Hematopoietic multipotent progenitor cell treated with erythropoietin and hydrocortisone succinate and interleukin-3 and kit ligand, for 4 days (in vitro differentiated cells): ENCODE measurements around the gene NR5A2.

Source experiments
- DNase-seq: peaks from one replicate; pipeline ENCODE4 v3.0.0-alpha.2; 2015

The NR5A2 gene

DNA sequence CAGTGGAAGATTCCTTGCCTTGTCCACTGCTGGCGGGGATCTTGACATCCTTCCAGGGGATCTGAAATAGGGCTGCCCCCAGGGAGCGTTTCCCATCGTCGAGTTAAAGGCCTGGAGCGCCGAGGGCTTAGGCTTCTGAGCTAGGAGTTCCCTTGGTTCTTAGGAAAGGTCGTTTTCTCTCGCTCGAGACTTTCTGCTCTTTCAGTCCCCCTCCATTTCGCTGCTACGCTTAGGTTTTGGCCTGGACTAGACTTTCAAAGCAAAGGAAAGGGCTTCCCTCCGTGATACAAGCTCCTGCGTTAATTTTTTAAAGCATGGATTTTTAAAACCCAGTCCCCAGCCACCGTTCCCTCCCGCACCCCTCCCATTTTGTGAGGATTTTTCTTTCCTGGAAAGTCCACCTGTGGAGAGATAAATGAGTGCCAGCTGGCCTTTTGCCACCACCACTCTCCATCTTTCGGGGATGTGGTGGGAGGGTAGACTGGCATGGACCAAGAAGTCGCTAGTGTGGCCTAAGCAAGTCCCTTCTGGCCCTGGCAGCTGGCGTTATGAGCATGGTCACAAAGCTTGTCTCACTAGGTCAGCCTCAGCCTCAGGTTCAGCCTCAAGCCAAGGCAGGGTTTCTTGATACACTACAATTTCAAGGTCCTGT lies 9.2 kb downstream of the NR5A2 start:
- no peak for DNase-seq

DNA sequence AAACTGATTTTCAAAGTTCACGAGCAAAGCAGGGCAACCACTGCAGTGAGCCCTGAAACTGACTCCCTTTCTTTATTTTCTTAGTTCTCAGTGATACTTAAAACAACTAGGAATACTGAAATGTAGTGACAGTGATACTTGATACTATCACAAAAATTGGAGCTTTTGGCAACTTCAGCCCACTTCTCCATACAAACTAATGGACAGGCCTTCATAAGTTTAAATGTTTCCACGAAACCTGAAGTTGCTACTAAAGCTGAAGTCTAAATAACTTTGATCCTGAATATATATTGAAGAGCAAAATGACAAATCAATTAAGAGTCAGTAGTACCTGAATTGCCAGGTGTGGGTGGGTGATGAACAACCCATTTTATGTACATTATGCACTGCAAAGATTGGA lies 10.0 kb downstream of the NR5A2 start:
- DNase-seq = no peak

DNA sequence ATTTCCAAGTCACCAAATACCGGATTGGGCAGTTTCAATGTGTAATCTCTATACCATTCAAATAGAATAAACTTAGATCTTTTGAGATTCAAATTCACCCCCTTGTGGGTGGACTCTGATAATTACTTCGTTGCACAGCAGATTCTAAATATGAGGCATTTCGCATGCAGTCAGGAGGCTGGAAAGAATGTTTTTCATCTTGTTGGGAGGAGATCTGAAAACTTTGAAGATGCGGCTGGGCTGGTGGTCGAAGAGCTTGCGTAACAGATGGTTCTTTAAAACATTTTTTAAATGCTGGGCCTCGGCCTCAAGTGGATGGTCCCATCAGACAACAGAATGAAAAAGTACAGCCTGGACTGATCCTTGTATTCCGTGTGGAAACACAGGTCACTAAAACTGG lies 10.4 kb downstream of the NR5A2 start:
- DNase-seq = peak; percentile 18

DNA sequence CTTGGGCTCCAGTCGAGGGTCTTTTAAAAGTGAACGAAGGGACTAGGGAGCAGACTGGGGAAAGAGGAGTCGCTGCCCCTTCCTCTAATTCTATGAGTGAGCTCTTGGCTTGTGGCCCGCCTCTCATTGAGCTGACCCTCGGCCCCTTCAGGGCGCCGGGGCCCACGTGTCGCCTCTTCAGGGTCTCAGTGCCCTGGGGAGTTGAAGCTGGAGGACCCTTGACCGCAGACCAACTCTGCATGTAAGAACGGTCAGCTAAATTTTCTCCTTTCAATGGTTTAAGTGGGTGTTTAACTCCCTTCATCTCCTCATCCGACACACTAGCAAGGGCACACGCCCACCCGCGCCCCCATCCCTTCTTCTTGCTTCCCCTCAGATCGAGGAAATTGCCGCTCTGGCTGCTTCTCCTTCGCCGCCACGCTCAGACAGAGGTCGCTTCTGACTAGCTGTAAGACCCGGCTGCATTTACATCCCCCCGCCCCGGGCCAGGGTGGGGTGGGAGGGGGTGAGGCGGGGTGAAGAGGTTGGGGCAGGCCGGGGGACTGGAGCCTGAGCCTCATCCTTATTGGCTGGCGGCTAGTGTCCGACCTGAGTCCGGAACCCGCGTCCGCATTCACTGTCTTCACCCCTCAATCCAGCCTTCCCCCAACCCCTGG lies 10.9 kb downstream of the NR5A2 start:
- peak; percentile 35 for DNase-seq

DNA sequence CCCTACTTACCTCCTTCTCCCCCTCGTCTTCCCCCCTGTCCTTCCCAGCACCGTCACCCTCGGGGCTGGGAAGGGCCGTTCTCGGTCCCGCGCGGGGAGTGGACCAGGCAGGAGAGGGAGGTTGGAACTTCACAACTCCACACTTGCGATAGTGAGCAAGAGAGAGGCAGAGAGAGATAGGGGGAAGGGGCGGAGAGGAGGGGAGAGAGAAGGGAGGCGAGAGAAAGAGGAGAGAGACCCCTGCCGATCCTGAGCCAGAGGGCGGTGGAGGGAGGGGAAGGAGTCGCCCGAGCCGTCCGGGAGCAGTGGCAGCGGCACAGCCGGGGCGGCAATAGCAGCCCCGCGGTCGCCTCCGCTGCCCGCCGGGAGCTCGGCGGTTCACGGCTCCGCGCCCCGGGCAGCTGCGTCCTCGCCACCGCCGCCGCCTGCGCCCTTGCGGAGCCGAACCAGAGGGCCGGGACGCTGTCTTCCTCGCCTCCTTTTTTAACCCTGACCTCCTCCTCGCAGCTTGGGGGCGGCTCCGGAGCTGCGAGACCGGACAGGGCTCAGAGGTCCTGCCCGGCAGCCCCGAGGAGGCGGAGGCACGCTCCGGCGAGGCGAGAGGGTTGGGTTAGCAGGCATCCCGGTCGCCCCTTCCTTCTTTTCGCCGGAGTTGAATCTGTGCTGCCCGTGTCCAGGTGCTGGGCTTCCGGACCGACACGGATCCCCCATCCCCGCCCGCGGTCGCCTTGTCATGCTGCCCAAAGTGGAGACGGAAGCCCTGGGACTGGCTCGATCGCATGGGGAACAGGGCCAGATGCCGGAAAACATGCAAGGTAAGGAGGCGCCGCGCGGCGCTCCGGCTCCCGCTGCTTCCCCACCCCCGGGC lies 11.7 kb downstream of the NR5A2 start:
- DNase-seq = peak; percentile 63

DNA sequence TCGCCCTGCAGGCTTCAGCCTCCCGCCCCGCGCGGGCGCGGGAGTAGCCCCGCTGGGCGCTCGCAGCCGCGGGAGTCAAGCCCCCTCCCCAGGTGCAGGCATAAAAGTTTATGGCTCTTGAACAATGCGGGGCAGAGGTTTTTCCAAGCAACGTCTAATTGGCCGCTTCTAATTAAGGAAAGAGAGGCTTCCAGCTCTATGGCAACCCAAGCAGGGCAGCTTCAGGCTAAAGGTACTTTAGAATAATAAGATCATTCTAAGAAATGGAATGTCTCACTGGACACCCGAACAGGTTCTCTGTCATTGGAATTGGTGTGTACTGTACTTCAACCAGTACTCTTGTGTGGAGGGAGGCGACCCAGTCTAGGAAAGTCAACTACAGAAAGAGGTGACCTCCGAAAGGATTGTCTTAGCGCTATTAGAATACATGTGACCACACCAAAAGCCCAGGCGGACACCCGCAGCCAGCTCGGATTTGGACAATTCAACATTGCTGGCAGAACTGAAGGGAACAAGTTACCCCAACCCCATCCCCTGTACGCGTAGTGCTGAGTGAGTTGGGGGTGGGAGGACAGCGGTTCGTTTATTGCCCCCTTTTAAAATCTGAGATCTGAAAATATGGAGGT lies 12.5 kb downstream of the NR5A2 start:
- DNase-seq = no peak

DNA sequence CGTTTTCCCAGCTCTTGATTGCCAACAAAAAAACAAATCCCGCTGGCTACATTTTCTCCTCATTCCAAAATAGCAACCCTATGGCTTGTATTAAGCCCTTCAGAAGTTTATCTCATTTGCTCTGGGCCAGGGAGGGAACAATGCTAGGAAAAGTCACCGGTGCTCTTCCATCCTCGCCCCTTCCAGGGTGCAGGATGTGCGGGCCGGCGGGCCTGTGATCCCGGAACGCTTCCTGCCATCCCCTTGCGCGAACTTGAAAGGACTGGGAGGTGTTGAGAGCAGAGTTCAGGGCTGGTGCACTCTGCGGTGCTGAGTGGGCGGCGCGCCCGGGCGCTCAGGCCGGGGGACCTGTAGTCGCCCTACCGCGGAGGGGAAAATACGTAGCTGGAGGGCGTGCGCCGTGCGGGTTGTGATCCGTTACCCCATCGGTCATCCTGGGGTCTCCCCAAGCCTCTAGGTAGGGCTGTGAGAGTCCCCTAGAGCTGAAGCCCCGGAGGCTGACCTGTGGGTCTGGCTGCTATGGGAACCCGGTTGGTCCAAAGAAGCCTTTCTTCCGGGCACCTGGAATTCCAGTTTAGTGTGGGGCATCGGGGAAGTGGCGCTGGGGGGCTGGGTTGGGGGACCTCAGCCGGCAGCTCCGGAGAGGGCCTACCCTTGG lies 13.1 kb downstream of the NR5A2 start:
- peak; percentile 26 for DNase-seq

DNA sequence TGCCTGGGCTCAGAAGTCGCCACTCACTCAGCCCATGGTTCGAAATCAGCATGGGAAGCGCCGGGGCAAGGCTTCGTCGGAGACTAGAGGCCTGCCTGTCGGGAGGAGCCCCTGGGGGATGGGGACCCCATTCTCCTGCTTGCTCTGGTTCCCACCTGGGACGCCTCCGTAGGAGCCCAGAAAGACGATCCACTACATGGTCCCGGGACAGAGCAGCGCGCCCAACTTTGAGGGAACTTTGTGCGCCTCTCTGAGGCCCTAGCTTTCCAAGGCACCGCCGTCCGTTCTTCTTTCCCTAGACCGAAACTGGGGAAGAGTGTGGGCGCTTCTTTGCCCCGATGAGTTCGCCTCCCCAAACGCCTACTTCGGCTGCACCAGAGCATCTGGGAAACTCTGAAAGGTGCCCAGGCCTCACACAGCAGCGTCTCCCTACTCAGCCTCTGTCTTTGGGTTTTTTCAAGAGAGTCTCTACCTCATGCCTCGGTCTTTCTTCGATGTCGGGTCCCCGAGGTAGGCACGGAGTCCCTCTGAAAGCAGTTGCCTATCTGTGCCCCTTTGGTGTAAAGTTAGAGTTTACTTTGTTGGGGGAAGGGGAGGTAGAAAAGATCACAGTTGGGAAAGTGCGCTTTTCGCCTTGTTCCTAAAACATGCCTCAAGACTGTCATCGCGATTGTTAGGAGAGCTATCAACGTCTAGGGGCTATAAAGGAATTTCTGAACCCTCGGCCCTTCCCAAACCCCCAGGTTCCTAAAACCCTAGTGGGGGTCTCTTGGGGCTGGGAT lies 14.0 kb downstream of the NR5A2 start:
- DNase-seq = no peak

DNA sequence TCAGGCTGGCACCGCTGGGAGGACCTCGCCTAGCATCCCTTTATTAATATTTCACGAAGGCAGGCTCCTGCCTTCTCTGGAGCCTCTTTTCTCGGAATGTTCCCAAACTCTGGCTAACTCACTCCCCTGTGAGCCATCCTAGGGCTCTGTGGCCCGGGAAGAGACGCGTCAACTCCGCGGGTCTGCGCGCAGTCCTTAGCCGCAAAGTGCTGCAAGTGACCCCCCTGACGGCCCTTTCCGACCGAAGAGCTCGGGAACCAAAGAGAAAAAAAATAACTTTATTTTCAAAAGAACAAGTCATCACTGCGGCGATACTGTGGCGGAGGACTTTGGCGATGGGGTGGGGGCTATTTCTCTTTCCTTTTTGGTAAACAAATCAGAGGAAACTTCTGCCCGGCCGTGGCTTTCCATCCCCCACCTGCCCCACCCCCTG lies 14.6 kb downstream of the NR5A2 start:
- no peak for DNase-seq

DNA sequence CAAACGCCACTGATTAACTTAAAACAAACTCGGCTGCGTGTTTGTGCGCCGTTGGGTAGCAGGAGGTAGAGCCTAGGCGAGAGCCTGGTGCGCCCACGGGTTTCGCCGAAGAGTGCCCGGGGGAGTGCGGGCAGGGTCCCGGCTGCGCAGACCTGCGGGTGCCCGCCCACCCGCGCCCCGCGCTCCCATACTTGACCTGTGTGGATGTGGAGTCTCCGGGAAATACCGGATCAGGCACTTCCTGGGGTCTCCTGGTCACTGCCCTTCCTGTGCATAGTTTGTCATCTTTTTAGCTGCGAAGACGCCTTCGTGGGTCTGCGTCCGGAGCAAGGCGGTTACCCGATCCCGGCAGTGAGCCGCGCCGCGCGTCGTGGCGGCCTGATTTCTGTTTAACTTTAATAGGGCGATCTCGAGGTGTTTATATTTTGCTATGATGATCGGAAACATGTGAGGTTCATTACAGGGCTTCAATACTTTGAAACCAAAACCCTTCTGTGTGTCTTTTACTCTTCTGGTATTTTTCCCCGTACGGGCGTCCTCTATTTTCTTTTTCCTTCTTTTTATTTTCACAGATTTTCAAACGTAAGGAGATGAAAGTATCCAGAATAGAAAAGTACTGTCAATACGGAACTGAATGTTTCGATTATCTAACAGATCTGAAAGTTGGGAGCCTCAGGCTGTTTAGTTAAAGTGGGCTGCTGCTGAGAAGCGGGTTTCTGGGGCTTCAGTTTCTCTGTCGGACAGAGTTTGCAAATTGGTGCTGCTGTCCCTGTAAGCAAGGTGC lies 15.2 kb downstream of the NR5A2 start:
- DNase-seq = peak; percentile 26

DNA sequence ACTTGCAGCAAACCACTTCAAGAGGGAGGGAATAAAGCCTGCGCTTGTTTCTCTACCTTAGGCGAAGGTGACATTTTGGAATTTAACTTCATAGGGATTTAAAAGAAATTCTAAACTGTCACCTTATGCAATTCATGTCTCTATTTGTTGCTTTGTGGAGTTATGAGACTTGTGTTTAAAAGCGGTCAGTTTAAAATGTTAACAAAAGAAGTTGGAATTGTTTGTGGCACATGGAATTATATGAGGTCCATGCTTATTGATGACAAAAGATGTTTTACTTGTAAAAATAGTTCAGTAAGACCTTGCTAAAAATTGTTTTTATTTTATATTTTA lies 15.8 kb downstream of the NR5A2 start:
- DNase-seq = no peak

DNA sequence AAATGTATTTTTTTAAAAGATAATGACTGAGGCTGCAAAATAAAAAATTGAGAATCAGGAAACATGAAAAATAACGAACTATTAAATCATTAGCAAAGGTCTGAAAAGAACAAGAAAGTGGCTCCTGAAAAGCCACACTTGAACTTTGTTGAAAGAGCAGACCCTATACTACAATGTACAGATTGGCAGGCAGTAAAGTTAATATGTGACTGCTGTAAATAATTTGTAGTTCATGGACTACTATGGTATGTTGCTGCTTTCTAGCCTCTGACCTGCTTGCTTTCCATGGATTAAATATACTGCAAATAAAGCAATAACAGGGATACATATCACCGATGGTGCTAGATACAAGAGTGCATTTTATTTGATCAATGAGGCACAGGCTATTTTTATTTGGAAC lies 18.6 kb downstream of the NR5A2 start:
- no peak for DNase-seq

DNA sequence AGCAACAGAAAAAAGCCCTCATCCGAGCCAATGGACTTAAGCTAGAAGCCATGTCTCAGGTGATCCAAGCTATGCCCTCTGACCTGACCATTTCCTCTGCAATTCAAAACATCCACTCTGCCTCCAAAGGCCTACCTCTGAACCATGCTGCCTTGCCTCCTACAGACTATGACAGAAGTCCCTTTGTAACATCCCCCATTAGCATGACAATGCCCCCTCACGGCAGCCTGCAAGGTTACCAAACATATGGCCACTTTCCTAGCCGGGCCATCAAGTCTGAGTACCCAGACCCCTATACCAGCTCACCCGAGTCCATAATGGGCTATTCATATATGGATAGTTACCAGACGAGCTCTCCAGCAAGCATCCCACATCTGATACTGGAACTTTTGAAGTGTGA lies 20.7 kb downstream of the NR5A2 start:
- no peak for DNase-seq

DNA sequence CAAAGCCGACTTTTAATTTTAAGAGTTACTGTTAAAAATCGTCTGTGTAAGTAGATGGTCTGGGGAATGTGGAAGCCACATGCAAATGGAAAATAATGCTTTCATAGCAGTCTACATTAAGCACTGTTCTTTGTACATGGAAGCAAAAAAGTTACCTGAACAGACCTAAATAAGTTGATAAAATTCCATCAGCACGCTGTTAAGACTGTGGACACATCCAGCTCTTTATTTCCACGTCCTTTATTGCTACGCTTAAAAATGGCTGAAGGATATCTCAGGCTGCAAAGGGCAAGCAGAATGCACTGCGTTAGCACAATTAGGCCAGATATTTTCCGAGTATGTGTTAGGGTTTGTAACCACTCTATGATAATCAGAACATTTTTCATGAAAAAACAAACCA lies 22.3 kb downstream of the NR5A2 start:
- no peak for DNase-seq

DNA sequence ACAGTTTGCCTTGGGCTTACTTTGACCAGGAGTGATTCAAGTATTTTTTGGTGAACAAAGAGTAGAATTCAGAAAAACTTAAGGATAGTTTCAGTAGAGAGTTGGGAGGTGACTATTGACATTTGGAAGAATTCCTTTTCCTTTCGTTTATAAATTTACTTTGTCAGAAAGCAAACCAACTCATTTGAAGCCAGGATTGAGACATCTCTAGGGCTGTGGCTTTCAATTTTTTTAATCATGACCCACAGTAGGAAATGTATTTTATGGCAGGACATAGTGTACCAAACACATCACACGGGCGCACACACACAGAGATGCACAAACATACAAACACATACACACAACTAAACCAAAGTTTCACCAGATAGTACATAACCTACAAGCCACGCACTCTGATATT lies 24.1 kb downstream of the NR5A2 start:
- no peak for DNase-seq

DNA sequence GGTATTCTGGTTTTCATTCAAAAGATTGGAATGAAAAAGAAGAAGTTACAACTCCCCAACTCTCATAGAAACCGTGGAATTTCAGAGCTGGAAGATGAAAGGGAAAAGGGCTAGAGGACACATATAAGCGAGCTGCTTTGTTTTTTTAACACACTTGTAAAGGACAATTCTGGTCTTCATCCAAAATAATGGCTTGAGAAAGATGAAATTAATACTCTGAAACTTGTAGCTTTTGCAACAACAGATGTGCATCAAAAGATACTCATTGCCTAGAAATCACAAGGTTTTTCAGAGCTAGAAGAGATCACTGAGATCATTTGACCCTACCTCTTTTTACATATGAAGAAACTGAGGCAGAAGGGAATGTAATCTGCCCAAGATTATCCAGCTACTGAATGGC lies 25.6 kb downstream of the NR5A2 start:
- no peak for DNase-seq

DNA sequence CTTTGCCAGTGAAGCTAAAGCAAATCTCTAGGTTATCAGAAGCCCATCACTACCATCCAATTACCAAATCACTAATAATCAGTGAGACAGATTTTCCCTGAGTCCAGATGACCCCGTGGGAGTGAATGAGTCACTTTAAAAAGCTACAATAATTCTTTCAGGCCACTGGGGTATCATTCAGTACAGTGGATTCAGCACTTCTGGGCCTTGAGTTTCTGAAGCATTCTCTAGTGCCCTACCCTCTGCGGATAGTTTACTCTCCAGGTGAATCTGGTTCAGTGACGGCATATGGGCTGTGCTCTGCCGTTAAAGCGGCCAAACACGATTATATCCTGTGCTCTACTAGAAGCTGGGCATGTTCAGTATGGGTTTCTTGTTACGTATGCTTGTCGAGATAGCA lies 26.1 kb downstream of the NR5A2 start:
- no peak for DNase-seq

DNA sequence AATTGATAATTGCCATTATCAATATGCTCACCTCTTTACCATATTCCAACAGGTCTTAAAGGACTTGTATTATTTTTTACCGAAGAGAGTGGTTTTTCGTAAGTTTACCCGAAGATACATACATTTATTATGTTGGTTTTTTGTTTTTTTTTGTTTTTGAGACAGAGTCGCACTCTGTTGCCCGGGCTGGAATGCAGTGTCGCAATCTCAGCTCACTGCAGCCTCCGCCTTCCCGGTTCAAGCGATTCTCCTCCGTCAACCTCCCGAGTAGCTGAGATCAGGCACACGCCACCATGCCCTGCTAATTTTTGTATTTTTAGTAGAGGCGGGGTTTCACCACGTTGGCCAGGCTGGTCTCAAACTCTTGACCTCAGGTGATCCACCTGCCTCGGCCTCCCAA lies 30.8 kb downstream of the NR5A2 start:
- no peak for DNase-seq

DNA sequence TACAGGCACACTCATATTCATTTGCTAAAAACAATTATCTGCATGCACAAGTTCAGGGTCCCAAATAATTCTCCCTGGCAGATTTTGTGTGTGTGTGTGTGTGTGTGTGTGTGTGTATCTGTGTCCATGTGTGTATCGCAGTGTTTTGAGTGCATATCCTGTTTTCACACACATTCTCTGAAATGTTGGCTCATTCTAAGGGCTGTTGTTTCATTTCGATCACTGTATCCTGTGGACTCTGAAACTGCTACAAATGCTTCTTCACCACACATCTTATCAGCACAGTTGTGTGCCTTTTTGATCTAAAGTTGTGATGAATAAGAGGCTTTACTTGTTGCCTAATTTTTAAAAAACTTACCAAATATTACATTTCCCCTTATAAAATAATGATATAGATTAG lies 34.6 kb downstream of the NR5A2 start:
- DNase-seq = peak; percentile 39

DNA sequence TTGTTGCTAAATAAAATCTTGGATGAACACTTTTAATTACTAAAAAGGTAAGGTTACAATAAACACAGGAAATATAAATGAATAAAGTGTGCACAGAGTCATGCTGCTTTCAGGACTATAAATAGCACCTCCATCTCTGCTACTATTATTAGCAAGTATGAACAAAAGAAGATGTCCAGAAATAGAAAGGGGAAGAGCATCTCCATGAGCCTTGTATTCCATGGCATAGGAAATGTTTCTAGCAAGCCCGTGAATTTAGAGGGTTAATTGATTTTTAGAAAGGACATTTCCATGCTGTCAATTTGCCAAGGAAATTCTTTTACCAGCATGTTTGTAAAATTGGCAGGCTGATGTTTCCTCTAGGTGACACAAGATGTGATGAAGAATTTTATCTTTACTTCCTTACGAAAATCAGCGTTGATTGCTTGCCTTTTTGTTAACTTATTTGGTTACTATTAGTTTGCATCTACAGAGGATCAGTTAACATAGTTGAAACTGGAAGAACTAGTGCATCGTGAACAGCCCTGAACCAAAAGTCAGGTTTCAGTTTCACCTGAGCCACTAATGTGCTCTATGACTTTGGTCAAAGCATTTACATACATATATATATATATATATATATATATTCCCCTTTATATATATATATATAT lies 45.3 kb downstream of the NR5A2 start:
- DNase-seq = no peak

DNA sequence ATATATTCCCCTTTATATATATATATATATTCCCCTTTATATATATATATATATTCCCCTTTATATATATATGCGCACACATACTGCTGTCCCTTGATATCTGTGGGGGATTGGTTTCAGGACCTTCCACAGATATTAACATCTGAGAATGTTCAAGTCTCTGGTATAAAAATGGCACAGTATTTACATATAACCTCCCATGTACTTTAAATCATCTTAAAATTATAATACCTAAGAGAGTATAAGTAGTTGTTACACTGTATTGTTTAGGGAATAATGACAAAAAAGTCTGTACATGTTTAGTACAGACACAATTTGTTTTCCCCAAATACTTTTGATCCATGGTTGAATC lies 45.8 kb downstream of the NR5A2 start:
- DNase-seq = no peak
